ENCODE measurements around the gene IMPDH1.

IMPDH1 gene

DNA sequence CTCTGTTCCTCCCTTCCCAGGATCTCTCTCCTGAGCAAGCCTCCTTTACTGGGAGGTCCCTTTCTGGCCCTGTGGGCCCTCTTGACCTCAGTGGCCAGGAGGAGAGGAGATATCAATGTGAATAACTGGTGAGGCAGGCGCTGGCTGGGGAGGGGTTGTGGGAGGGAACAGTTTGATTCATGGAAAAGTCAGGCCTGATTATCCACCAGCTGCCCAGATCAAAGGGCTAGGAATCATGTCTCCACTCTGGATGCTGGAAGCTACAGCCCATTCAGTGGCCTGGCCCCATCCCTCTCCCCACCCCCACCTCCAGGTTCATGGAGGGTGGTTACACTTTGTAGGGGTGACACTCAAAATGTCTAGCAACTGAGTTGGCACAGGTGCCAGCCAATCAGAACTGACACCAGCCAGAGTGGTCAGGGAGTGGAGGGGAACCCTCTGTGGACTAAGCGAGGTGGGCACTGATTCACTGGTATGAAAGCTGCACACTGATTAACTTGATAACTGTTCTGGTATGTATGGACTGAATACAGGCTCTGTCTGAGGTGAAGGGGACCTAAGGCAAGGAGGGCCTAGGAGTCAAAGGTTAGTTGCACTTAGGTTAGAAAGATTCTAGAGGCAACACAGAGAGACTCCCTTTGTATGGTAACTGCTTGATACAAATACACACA, 53.1 kb downstream of the IMPDH1 start:
- H3K27me3 Mint-ChIP-seq, result peaks cover 49% of the 10 kb centered on the region
- no peaks in the 10 kb centered on the region for H3K9me3 Mint-ChIP-seq
- no peaks in the 10 kb centered on the region for H3K36me3 Mint-ChIP-seq (ENCODE audit: low read depth)
- H3K27ac Mint-ChIP-seq, result no peak overlapping the region
- no peak overlapping the region for H3K4me3 Mint-ChIP-seq
- no peak for ATAC-seq
- H3K4me1 Mint-ChIP-seq, result peaks cover 9% of the 10 kb centered on the region
- DNase-seq, result no peak

DNA sequence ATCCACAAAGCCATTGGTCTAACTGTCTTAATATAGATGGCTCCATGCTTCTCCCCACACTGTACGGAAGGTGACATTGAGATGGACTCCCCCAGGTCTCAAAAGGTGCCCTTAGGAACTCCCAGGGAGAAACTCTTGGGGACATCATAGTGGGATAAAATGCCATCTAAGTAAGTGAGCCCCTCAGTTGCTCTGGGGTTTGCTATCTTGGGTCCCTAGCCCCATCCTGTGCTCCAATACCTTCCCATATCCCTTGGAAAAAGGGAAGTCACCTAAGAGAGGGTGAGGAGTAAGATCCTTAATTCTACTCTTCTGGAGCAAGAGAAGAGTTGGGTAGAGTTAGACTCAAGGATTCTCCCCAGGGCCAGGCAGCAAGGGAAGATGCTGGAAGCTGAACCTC, 56.2 kb downstream of the IMPDH1 start:
- no peak overlapping the region for H3K4me3 Mint-ChIP-seq
- H3K27me3 Mint-ChIP-seq, result peaks cover 46% of the 10 kb centered on the region
- H3K27ac Mint-ChIP-seq, result no peak overlapping the region

DNA sequence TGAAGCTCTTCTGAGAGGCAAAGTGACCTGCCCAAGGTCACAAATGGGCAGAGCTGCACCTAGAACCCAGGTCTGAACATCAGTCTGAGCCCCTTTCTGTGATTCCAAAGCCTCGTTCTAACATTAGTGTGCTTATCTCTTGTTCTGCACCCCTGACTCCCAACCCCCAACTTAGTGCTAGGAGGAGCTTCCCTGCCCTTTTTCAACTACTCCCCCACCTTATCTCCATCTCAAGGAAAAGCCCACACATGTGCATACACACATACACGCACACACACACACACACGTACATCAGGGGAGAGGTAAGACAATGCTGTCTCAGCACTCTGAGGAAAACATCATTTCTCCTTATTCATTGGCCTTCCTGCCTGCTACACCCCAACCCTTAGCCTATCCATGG, 56.6 kb downstream of the IMPDH1 start:
- no peaks in the 10 kb centered on the region for H3K9me3 Mint-ChIP-seq
- no peak for ATAC-seq
- no peak overlapping the region for H3K27ac Mint-ChIP-seq
- H3K4me1 Mint-ChIP-seq, result peaks cover 4% of the 10 kb centered on the region
- H3K4me3 Mint-ChIP-seq, result no peak overlapping the region
- H3K27me3 Mint-ChIP-seq, result peaks cover 42% of the 10 kb centered on the region
- no peaks in the 10 kb centered on the region for H3K36me3 Mint-ChIP-seq (ENCODE audit: low read depth)
- no peak for DNase-seq

More for the DNA sequence above, 56.2 kb downstream of the IMPDH1 start:
- H3K36me3 Mint-ChIP-seq (ENCODE audit: low read depth), result no peaks in the 10 kb centered on the region
- ATAC-seq (no peak), DNase-seq (no peak)
- H3K4me1 Mint-ChIP-seq, result peaks cover 4% of the 10 kb centered on the region
- no peaks in the 10 kb centered on the region for H3K9me3 Mint-ChIP-seq

DNA sequence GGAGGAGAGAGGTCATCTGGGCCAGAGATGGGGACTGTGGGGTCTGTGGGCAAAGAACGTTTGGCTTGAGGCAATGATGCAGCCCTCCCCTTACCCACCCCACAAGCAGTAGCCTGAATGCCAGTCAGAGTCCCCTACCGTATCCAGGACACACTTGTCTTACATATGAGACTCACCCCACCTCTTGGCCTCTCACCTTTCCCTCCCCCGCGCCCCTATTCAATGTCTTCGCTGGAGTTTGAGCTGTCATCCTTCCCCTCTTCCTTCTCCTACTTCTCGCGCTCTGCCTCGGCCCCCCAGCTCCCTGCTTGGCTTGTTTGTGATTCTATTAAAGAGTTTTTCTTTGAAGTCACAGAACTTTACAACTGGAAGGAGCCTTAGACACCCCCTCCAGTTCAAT, 57.1 kb downstream of the IMPDH1 start:
- no peaks in the 10 kb centered on the region for H3K9me3 Mint-ChIP-seq
- ATAC-seq (no peak), DNase-seq (no peak)
- no peak overlapping the region for H3K27ac Mint-ChIP-seq
- H3K4me1 Mint-ChIP-seq, result peaks cover 4% of the 10 kb centered on the region
- no peaks in the 10 kb centered on the region for H3K36me3 Mint-ChIP-seq (ENCODE audit: low read depth)
- peaks cover 41% of the 10 kb centered on the region for H3K27me3 Mint-ChIP-seq
- no peak overlapping the region for H3K4me3 Mint-ChIP-seq

DNA sequence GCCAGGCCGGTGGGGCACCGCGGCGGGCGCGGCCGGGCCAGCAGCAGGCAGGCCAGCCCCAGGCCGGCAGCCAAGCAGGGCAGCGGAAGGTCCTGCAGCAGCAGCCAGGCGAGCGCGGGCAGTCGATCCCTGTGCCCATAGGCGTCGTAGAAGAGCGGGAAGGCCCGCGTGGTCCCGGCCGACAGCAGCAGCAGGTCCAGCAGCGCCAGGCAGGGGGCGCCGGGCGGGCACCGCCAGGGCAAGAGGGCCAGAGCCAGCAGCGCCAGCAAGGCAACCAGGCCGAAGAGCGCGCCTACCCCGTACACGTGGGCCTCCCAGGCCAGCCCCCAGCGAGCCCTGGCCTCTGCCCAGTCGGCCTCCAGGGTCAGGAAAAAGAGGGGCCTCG, 57.6 kb downstream of the IMPDH1 start:
- H3K27ac Mint-ChIP-seq, result no peak overlapping the region
- H3K27me3 Mint-ChIP-seq, result peaks cover 44% of the 10 kb centered on the region
- peak; percentile 39 for DNase-seq
- no peak overlapping the region for H3K4me3 Mint-ChIP-seq
- ATAC-seq, result peak; percentile 31
- H3K4me1 Mint-ChIP-seq, result peaks cover 4% of the 10 kb centered on the region
- no peaks in the 10 kb centered on the region for H3K9me3 Mint-ChIP-seq
- no peaks in the 10 kb centered on the region for H3K36me3 Mint-ChIP-seq (ENCODE audit: low read depth)

DNA sequence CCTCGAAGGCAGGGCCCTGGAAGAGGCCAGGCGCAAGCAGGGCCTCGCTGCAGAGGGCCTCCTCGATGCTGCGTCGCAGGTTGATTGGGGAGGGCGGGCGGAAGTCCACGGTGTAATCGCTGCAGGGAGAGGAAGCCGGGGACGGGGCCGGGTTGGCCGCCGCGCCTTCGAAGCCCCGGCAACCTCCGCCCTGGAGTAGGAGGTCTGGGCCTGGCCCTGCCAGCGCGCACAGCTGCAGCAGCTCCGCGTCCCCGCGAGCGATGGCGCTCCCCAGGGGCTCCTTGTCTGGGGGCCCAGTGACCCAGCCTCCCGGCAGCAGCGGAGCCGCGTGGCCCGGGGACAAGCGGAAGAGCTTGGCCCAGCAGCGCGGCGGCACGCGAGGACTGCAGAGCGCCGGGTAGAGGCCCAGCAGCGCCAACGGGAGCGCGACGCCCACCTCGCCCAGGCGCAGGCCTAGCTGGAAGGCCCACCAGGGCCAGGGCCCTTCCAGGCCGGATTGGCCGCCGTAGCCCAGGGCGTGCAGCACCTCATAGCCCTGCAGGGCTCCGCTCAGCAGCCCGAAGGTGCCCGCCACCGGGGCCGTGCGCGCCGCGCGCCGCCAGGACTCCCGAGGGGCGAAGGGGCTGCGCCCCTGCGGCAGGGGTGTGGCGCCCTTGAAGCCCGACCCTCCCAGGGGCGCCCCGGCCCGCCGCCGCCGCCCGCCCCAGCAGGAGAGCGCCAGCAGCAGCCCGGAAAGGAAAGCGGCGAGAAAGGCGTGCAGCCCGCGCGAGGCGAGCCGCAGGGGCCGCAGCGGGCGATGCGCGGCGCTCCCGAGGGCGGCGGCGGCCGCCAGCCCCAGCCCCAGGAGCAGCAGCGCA, 58.3 kb downstream of the IMPDH1 start:
- ATAC-seq, result peak; percentile 46
- Mint-ChIP-seq H3K4me1 (peaks cover 4% of the 10 kb centered on the region), H3K27me3 (peaks cover 44% of the 10 kb centered on the region), H3K36me3 (ENCODE audit: low read depth) (no peaks in the 10 kb centered on the region), H3K27ac (no peak overlapping the region), H3K4me3 (no peak overlapping the region), H3K9me3 (no peaks in the 10 kb centered on the region)
- DNase-seq, result no peak

DNA sequence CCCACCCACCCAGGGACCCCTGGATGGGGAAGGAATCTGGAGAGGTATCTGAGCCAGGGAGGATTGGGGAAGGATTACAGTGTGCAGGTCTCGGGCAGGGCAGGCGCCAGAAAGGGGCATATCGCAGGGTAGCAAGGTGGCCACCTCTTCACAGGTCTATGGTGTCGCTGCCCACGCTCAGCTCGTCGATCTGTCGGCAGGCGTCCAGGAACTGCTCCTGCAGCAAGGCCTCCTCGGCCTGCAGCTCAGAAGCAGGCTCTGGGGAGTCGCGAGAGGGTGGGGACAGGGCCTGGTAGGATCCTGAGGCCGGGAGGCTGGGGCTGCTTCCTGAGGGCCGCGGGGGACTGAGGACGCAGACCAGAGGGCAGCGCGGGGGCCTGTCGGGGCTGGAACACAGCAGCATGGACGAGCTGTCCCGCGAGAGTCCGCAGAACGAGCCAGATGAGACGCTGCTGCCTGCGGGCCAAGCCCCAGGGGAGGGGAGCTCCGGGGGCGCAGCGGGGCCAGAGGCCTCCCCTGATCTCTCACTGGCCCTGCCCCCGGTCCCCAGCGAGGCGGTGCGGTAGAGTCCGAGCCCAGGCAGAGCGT, 59.0 kb downstream of the IMPDH1 start:
- Mint-ChIP-seq H3K4me3 (no peak overlapping the region), H3K4me1 (peaks cover 4% of the 10 kb centered on the region), H3K9me3 (no peaks in the 10 kb centered on the region), H3K36me3 (ENCODE audit: low read depth) (no peaks in the 10 kb centered on the region), H3K27me3 (peaks cover 44% of the 10 kb centered on the region), H3K27ac (no peak overlapping the region)
- ATAC-seq (no peak), DNase-seq (no peak)

DNA sequence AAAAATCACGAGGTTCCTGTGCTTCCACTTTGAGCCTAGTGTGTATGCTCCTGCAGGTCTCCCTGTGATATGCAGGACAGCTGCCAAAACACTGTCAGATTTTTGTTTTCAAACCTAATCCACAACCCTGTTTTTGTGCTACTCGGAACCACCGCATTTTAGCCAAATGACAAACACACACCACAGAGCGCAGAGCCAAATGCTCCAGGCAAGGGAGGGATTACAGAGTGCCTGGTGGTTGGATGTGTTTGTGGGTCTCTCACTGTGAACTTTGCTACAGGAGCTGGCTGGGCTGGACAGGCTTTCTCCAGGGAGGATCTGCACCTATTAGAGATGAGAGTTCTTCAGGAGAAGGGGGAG, 60.3 kb downstream of the IMPDH1 start:
- Mint-ChIP-seq H3K9me3 (no peaks in the 10 kb centered on the region), H3K4me1 (peaks cover 4% of the 10 kb centered on the region), H3K27ac (no peak overlapping the region), H3K4me3 (no peak overlapping the region), H3K27me3 (peaks cover 41% of the 10 kb centered on the region), H3K36me3 (ENCODE audit: low read depth) (no peaks in the 10 kb centered on the region)
- DNase-seq (no peak), ATAC-seq (no peak)

DNA sequence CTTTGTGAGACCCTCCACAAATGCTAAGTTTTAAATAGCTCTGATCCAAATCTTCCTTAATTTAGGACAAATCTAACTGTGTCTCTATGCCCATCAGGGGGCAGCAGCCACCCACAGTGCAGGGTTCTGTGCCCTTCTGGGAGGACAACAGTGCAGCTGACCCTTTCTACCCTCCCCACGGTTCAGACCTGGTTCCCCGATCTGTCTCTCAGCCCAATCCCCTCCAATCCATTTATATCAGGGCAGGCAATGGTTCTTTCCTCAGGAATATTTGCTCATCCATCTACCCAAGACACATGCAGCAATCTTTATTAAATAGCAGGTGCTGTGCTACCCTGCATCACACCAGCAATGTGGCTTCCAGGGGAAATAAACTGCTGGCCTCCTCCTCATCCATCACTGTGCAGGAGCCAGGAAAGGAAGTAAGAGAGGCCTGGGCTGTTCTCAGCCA, 62.1 kb downstream of the IMPDH1 start:
- peak; percentile 56 for DNase-seq
- peaks cover 7% of the 10 kb centered on the region for H3K4me1 Mint-ChIP-seq

DNA sequence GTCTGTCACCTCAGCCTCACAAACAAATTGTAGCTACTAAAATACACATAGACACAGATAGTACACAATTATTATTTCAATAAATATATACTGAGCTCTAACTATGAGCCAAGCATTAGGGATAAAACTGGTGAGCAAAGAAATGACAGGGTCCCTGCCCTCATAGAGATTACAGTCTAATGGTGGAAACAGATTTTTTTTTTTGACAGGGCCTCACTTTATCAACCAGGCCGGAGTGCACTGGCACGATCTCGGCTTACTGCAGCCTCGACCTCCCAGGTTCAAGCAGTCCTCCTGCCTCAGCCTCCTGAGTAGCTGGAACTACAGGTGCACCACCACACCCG, 65.4 kb downstream of the IMPDH1 start:
- no peak for DNase-seq
- peaks cover 28% of the 10 kb centered on the region for H3K4me1 Mint-ChIP-seq
- H3K4me3 Mint-ChIP-seq, result peak overlapping the region; percentile 97
- no peak for ATAC-seq
- H3K9me3 Mint-ChIP-seq, result no peaks in the 10 kb centered on the region
- H3K27me3 Mint-ChIP-seq, result peaks cover 9% of the 10 kb centered on the region
- no peak overlapping the region for H3K27ac Mint-ChIP-seq
- peaks cover 2% of the 10 kb centered on the region for H3K36me3 Mint-ChIP-seq (ENCODE audit: low read depth)

More for the DNA sequence above, 62.1 kb downstream of the IMPDH1 start:
- Mint-ChIP-seq H3K4me3 (no peak overlapping the region), H3K9me3 (no peaks in the 10 kb centered on the region), H3K27ac (no peak overlapping the region), H3K27me3 (peaks cover 27% of the 10 kb centered on the region), H3K36me3 (ENCODE audit: low read depth) (no peaks in the 10 kb centered on the region)
- no peak for ATAC-seq

DNA sequence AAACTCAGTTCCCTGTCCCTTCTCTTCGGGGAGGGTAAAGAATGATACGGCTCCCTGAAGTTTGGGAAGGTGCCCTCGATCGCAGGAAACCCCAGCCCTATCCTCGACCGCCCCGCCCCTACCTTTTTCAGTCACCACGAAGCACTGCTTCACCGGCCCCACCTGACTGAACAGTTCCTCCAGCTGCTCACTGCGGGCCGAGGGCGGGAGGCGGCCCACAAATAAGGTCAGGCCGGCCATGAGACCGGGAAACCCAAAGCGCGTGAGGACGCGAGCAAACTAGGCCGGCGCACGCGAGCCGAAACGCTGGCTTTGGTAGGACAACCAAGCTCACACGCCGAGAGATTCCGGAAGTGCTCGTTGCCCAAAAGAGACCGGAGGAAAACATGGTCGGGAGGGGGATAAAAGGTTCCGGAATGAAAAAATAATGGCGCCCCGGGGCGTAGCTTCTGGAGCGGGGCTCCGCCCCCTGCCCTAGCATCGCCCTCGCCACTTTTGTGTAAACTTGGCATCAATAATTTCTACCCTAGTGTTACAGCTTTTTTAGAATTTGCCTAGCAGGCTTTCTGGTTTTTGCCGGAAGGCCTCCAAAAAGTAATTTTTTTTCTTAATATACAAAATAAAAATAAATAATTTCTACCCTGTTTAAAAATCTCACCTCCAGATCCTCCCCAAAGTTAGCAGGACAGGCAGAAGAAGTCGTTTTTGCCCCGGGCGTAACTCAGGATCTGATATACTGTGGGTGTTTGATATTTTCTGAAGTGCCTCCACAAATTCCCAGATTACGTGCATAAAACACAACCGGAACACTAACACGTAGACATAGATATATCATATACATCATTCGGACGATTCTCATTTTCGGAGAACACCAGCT, 66.0 kb downstream of the IMPDH1 start, which contains the start of gene RBM28:
TSS of gene RBM28 (minus strand) at position 355 of the 877 bp plus-strand sequence. CDS start at position 240, 115 bp downstream.
- H3K27ac Mint-ChIP-seq, result peak within 1 kb of the TSS; percentile 94
- H3K36me3 Mint-ChIP-seq (ENCODE audit: low read depth), result peaks cover 3% of the 10 kb centered on the region
- peak; percentile 95 for ATAC-seq
- peaks cover 6% of the 10 kb centered on the region for H3K27me3 Mint-ChIP-seq
- peak; percentile 85 for DNase-seq
- H3K4me3 Mint-ChIP-seq, result peak within 1 kb of the TSS; percentile 97
- H3K4me1 Mint-ChIP-seq, result peaks cover 28% of the 10 kb centered on the region
- H3K9me3 Mint-ChIP-seq, result no peaks in the 10 kb centered on the region

Measured in activated naive CD8-positive, alpha-beta T cell treated with anti-CD3 and anti-CD28 coated beads, Interleukin-2, amount 50 U/mL, for 24 hours (primary cell).